GM10266 (cell line): ENCODE results near the gene IRX6.

ENCODE experiments used
- DNase-seq: peaks from one replicate; pipeline ENCODE4 v3.0.0; 2012; ENCODE audit errors: extremely low spot score
- CTCF ChIP-seq: IDR thresholded peaks from 2 replicates; pipeline ENCODE4 v1.5.1; 2012; ENCODE audit warnings: mild to moderate bottlenecking, low read depth; ENCODE audit not compliant: control insufficient read depth, insufficient read depth; ENCODE audit errors: missing control alignments

The IRX6 gene

GRCh38 chr16:55376567-55377167 lies 52.7 kb downstream of the IRX6 start:
- DNase-seq: no peak
- TF ChIP-seq CTCF: no peak

GRCh38 chr16:55377840-55378239 lies 53.8 kb downstream of the IRX6 start:
- TF ChIP-seq CTCF: no peak
- DNase-seq: no peak

GRCh38 chr16:55378616-55379015 lies 54.6 kb downstream of the IRX6 start:
- DNase-seq: no peak
- TF ChIP-seq CTCF: no peak

GRCh38 chr16:55379371-55379770 lies 55.4 kb downstream of the IRX6 start:
- no peak for TF ChIP-seq CTCF

GRCh38 chr16:55379876-55380390 lies 55.9 kb downstream of the IRX6 start:
- TF ChIP-seq CTCF: no peak
- DNase-seq: no peak

More at GRCh38 chr16:55379371-55379770, 55.4 kb downstream of the IRX6 start:
- DNase-seq: no peak
